Suprapubic skin (tissue), 4 donors: ENCODE measurements around the gene MRPL14.

ENCODE experiments used
- CTCF ChIP-seq, 2 donors: fragments of 200-600 bp in 1 of 2; fragments of 450-650 bp in 1 of 2; sonication (generic) in 1 of 2; IDR thresholded peaks; one replicate each; pipeline ENCODE4 v1.5.1; 2016 to 2019; ENCODE audit warnings: antibody characterized with exemption in 2 of 2, mild to moderate bottlenecking in 1 of 2, moderate library complexity in 1 of 2
- EP300 ChIP-seq: sonication (generic); formaldehyde crosslinking; IDR thresholded peaks from one replicate; pipeline ENCODE4 v1.6.1; 2017; ENCODE audit warnings: antibody characterized with exemption
- POLR2AphosphoS5 ChIP-seq, 3 donors: sonication (generic); formaldehyde crosslinking; IDR thresholded peaks; one replicate each; pipeline ENCODE4 v1.6.1; 2017; ENCODE audit warnings: antibody characterized with exemption in 3 of 3

GRCh38 chr6:44090465-44090864 lies 36.8 kb downstream of the MRPL14 start:
- TF ChIP-seq POLR2AphosphoS5 (IDR thresholded peaks at IDR 0.05) = no peak
- TF ChIP-seq CTCF (IDR thresholded peaks at IDR 0.05) = no peak
- no peak for TF ChIP-seq EP300
